Glutamatergic neuron (in vitro differentiated cells): ENCODE results near the gene GFER. TPM values are rescaled to one million over a fixed set of nuclear protein-coding genes. Genes with fewer than 3 reads are reported as not detected.

Source experiments
- DNase-seq: peaks from one replicate; pipeline ENCODE4 v3.0.0; 2022
- H3K27ac Mint-ChIP-seq: one replicate; pipeline ENCODE4 v1.8.0; 2020; ENCODE audit warnings: mild to moderate bottlenecking, mixed read lengths, inconsistent platforms; ENCODE audit not compliant: unreplicated experiment
- H3K27me3 Mint-ChIP-seq: one replicate; pipeline ENCODE4 v1.8.0; 2020; ENCODE audit warnings: mild to moderate bottlenecking, moderate library complexity, mixed read lengths, inconsistent platforms; ENCODE audit not compliant: unreplicated experiment
- H3K36me3 Mint-ChIP-seq: one replicate; pipeline ENCODE4 v1.8.0; 2020; ENCODE audit warnings: mild to moderate bottlenecking, mixed read lengths, inconsistent platforms; ENCODE audit not compliant: unreplicated experiment
- H3K4me1 Mint-ChIP-seq: one replicate; pipeline ENCODE4 v1.8.0; 2020; ENCODE audit warnings: mild to moderate bottlenecking, low read depth, mixed read lengths, inconsistent platforms; ENCODE audit not compliant: unreplicated experiment
- H3K4me3 Mint-ChIP-seq: one replicate; pipeline ENCODE4 v1.8.0; 2020; ENCODE audit warnings: mild to moderate bottlenecking, mixed read lengths, inconsistent platforms; ENCODE audit not compliant: unreplicated experiment
- H3K9me3 Mint-ChIP-seq: one replicate; pipeline ENCODE4 v1.8.0; 2020; ENCODE audit warnings: mild to moderate bottlenecking, moderate library complexity, mixed read lengths, inconsistent platforms; ENCODE audit not compliant: unreplicated experiment
- total RNA-seq: library from RNA; stranded (reverse); fragmentation: NEBNext Ultra II Directional; extraction: Animal tissue kit (Norgen Biotek cat#: 25700); gene quantifications from one replicate; pipeline ENCODE4 v1.2.1, GENCODE V29; 2021; ENCODE audit not compliant: unreplicated experiment
- TF ChIP-seq, protein P1 (sequence below): fragments of 200-600 bp; sonication (generic); IDR thresholded peaks from one replicate; pipeline ENCODE4 v1.5.0; 2021; ENCODE audit not compliant: partially characterized antibody, unreplicated experiment

GFER gene
- total RNA-seq, 1 donor from 2014 or later: 26.0 TPM

DNA sequence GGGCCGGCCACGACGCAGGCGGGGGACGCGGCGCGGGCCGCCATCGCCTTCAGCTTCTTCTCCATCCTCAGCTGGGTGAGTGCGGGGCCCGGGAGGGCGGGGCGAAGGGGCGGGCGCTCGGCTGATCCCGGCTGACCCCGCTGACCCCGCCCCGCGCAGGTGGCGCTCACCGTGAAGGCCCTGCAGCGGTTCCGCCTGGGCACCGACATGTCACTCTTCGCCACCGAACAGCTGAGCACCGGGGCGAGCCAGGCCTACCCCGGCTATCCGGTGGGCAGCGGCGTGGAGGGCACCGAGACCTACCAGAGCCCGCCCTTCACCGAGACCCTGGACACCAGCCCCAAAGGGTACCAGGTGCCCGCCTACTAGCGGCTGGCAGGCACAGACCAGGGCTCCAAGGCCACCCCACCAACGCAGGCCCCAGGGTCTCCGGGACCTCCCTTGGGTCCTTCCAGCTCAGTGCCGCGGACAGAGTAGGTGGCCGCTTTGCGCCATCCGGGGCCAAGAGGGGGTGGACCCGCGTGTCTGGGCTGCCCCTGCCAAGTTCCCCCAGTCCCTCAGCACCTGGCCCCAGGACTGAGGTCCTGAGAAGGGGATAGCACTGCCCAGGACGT lies 8.8 kb downstream of the GFER start:
- Mint-ChIP-seq H3K4me3 (no peak overlapping the region), H3K27ac (no peak overlapping the region), H3K27me3 (peaks cover 14% of the 10 kb centered on the region), H3K36me3 (no peaks in the 10 kb centered on the region), H3K4me1 (peaks cover 5% of the 10 kb centered on the region), H3K9me3 (peaks cover 16% of the 10 kb centered on the region)
- DNase-seq: no peak
- TF ChIP-seq, protein P1, sequence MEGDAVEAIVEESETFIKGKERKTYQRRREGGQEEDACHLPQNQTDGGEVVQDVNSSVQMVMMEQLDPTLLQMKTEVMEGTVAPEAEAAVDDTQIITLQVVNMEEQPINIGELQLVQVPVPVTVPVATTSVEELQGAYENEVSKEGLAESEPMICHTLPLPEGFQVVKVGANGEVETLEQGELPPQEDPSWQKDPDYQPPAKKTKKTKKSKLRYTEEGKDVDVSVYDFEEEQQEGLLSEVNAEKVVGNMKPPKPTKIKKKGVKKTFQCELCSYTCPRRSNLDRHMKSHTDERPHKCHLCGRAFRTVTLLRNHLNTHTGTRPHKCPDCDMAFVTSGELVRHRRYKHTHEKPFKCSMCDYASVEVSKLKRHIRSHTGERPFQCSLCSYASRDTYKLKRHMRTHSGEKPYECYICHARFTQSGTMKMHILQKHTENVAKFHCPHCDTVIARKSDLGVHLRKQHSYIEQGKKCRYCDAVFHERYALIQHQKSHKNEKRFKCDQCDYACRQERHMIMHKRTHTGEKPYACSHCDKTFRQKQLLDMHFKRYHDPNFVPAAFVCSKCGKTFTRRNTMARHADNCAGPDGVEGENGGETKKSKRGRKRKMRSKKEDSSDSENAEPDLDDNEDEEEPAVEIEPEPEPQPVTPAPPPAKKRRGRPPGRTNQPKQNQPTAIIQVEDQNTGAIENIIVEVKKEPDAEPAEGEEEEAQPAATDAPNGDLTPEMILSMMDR: no peak

DNA sequence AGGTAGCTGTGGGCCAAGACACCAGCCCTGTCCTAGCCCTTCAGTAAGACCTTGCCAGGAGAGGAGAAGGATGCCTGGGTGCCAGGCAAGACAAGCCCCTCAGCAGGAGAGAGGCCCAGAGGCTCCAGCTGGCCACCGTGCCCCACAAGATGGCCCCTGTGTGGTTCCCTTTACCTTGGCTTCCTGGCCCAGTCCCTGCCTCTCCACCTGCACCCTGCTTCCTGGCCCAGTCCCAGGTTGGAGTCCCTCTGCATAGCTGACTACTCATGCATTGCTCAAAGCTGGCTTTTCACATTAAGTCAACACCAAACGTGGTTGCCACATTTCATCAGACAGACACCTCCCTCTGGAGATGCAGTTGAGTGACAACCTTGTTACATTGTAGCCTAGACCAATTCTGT lies 9.7 kb downstream of the GFER start:
- H3K4me1 Mint-ChIP-seq: peaks cover 2% of the 10 kb centered on the region

DNA sequence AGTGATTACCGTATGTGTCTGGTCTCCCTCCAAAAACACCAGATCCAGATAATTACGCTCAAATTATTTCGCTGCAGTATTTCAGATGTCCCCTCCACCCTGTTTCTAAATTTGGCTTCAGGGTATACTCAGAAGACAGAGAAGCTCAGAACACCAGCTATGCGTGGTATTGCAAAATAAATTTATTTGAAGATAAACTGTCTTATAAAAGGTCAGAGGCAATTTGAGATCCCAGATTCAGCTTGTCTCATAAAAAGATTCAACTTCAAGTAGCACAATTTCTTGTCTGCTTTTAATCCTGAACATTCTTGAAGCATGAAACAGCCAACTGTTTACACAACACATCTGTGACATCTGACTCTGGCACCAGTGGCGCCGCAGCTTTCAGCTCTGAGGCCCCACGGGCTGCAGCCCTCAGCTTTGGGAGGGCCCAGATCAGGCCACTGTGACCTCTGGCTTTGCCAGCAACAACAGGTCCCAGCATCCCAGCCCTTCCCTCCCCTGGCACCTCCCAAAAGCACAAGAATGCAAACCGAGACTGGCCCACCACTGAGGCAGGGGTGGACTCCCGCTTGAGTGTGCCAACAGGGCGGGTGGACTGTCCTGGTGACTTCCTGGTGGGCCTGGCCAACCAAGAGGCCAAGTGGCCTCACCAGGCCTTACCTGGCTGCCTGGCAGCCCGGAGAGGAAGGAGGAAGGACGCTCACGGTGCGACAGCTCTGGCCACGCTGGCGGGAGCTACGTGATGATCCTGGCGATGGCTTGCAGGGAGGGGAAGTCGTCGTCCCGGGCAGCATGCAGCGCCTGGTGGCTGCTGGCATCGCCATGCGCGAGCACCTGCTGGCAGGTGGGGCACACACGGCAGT lies 13.7 kb downstream of the GFER start:
- TF ChIP-seq, protein P1: no peak
- DNase-seq: no peak

More for the DNA sequence above, 9.7 kb downstream of the GFER start:
- Mint-ChIP-seq H3K27ac (no peak overlapping the region), H3K36me3 (no peaks in the 10 kb centered on the region), H3K27me3 (peaks cover 13% of the 10 kb centered on the region), H3K4me3 (no peak overlapping the region), H3K9me3 (peaks cover 12% of the 10 kb centered on the region)
- TF ChIP-seq, protein P1: no peak
- DNase-seq: no peak

DNA sequence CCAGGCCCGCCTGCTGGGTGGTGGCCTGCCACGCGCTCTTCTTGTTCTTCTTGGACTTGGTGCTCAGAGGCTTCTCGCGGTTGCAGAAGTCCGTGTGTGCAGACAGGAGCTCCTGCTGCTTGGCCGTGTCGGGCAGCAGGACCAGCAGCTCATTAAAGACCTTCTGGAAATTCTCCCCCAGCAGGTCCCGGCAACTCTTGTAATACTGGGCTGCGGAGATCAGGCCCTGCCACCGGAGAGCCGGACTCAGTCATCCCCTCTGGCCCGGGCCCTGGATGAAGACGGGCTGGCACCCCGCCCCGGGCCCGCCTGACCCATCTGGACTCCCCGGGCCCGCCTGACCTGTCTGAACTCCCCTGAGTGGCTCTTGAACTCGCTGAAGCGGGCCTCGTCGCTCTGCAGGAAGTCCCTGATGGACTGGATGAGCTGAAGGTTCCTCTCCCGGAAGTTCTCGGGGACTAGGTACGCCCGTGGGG lies 14.4 kb downstream of the GFER start:
- peaks cover 7% of the 10 kb centered on the region for H3K27me3 Mint-ChIP-seq
- no peak overlapping the region for H3K4me3 Mint-ChIP-seq
- TF ChIP-seq, protein P1: no peak

More for the DNA sequence above, 13.7 kb downstream of the GFER start:
- Mint-ChIP-seq H3K9me3 (peaks cover 13% of the 10 kb centered on the region), H3K4me3 (no peak overlapping the region), H3K4me1 (no peaks in the 10 kb centered on the region), H3K27me3 (peaks cover 7% of the 10 kb centered on the region), H3K27ac (no peak overlapping the region), H3K36me3 (no peaks in the 10 kb centered on the region)

More for the DNA sequence above, 14.4 kb downstream of the GFER start:
- Mint-ChIP-seq H3K36me3 (no peaks in the 10 kb centered on the region), H3K9me3 (peaks cover 13% of the 10 kb centered on the region), H3K27ac (no peak overlapping the region), H3K4me1 (no peaks in the 10 kb centered on the region)
- DNase-seq: no peak
